HepG2 (cell line): ENCODE data around the gene MISFA. TPM values are rescaled to one million over a fixed set of nuclear protein-coding genes. Genes with fewer than 3 reads are reported as not detected.

Source experiments
- ELF1 ChIP-seq: sonication (generic); formaldehyde crosslinking; IDR thresholded peaks from 2 replicates; pipeline ENCODE4 v1.4.0; 2020; ENCODE audit warnings: missing genetic modification reagents
- EZH2 ChIP-seq: conservative IDR thresholded peaks from 2 replicates; pipeline ENCODE4 v1.6.1; 2012; ENCODE audit warnings: mild to moderate bottlenecking, low read depth, low read length, moderate library complexity
- KDM2A ChIP-seq: sonication (generic); formaldehyde crosslinking; IDR thresholded peaks from 2 replicates; pipeline ENCODE4 v1.4.0; 2020; ENCODE audit warnings: low read depth, missing genetic modification reagents, borderline replicate concordance
- SMC3 ChIP-seq: IDR thresholded peaks from 2 replicates; pipeline ENCODE4 v1.6.1; 2011; ENCODE audit warnings: low read length, improper control_type of control experiment
- SOX5 ChIP-seq: IDR thresholded peaks from 2 replicates; pipeline ENCODE4 v1.6.1; 2016; ENCODE audit warnings: borderline replicate concordance
- STAG1 ChIP-seq: sonication (generic); formaldehyde crosslinking; IDR thresholded peaks from 2 replicates; pipeline ENCODE4 v1.4.0; 2020; ENCODE audit warnings: missing genetic modification reagents
- ZNF121 ChIP-seq: sonication (generic); formaldehyde crosslinking; IDR thresholded peaks from 2 replicates; pipeline ENCODE4 v1.5.0; 2020; ENCODE audit warnings: mild to moderate bottlenecking, missing genetic modification reagents
- ZNF572 ChIP-seq: sonication (generic); formaldehyde crosslinking; IDR thresholded peaks from 2 replicates; pipeline ENCODE4 v1.5.1; 2020; ENCODE audit warnings: mild to moderate bottlenecking, missing genetic modification reagents
- ZNF678 ChIP-seq: sonication (generic); formaldehyde crosslinking; IDR thresholded peaks from 2 replicates; pipeline ENCODE4 v1.4.0; 2020; ENCODE audit warnings: mild to moderate bottlenecking, missing genetic modification reagents
- polyA plus RNA-seq, 8 experiments: library from polyadenylated mRNA; depleted of rRNA in 3 of 8; stranded (reverse) in 7 of 8; unstranded in 1 of 8; fragments of >200 nt; fragmentation: Illumina TruSeq in 4 of 8; extraction: Trizol in 4 of 8; gene quantifications; 2 replicates each; pipeline versions ENCODE4 v1.2.1 to v1.2.3, GENCODE V29; 2011 to 2016; ENCODE audit warnings: low read depth in 4 of 8, missing spikeins in 1 of 8, mixed read lengths in 1 of 8; ENCODE audit not compliant: insufficient read depth in 1 of 8
- total RNA-seq, 5 experiments: library from RNA; depleted of rRNA; stranded (reverse); fragments of >200 nt; fragmentation: Illumina TruSeq; extraction: Trizol; gene quantifications; 2 replicates each; pipeline ENCODE4 v1.2.3, GENCODE V29; 2016; ENCODE audit warnings: low read depth in 1 of 5
- TF ChIP-seq, protein P1 (sequence below): sonication (generic); formaldehyde crosslinking; IDR thresholded peaks from 2 replicates; pipeline ENCODE4 v1.5.1; 2020; ENCODE audit warnings: missing genetic modification reagents, mild to moderate bottlenecking, borderline replicate concordance

The MISFA gene
- total and polyA plus RNA-seq, 2 of the 13 experiments (the other 11 are each of a cell fraction or from before 2014, with no cell fraction given): 1.4 to 5.4 TPM

DNA sequence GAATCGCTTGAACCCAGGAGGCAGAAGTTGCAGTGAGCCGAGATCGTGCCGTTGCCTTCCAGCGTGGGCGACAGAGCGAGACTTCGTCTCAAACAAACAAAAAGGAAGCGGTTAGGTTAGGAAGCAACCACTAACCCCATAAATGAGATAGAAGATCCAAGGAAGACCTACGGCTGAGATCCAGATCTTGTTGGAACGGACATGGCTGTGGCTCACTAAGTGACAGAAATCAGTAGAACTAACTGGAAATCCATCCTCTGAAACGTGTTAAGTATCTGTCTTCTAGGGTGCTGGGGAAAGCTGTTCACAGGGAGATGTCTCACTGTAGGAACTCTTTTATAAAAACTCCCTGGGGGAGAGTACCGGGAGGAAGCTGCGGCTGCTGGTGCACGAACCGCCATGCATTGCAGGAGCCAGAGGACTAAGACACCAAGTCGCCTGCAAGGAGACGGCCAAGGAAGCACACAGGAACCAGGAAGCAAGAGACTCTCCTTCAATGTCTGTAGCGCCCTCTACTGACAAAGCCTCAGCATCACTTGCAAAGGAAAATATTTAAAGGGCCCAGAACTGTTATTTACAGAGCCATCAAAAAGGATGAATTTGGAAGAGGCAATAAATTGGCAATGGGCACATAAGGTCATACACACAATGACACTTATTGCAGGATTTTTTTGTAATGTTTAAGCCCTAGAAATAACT lies 51.4 kb downstream of the MISFA start (continued):
- TF ChIP-seq, protein P1, sequence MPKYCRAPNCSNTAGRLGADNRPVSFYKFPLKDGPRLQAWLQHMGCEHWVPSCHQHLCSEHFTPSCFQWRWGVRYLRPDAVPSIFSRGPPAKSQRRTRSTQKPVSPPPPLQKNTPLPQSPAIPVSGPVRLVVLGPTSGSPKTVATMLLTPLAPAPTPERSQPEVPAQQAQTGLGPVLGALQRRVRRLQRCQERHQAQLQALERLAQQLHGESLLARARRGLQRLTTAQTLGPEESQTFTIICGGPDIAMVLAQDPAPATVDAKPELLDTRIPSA (CRISPR knock-in tag): no peak
- TF ChIP-seq ZNF121 (CRISPR knock-in tag): no peak
- TF ChIP-seq KDM2A (CRISPR knock-in tag): no peak
- no peak for TF ChIP-seq ZNF572
- TF ChIP-seq ZNF678 (CRISPR knock-in tag): no peak
- peak; percentile 16; the same call in 1 of the 2 replicates for TF ChIP-seq ELF1 (CRISPR knock-in tag)
- TF ChIP-seq SMC3: peak; percentile 31; the same call in 1 of the 2 replicates
- peak; percentile 69 for TF ChIP-seq STAG1 (CRISPR knock-in tag)
- TF ChIP-seq EZH2: no peak
- TF ChIP-seq SOX5 (CRISPR knock-in tag): no peak
- TF ChIP-seq, all 625 proteins: peak for 5

Other genes starting within 250 kb of the MISFA start
- gene LDHA, start 205.2 kb upstream of the MISFA start, total RNA-seq (2016; rRNA removed; fragmentation: Illumina TruSeq; extraction: Trizol): 805 and 1,257 TPM in 2 replicates
- gene LDHA, start 205.2 kb upstream of the MISFA start, polyA plus RNA-seq (2011; rRNA removed): 1,112 and 1,547 TPM in 2 replicates
- not detected in 2 replicates for gene LDHC, start 187.5 kb upstream of the MISFA start, total RNA-seq (2016; rRNA removed; fragmentation: Illumina TruSeq; extraction: Trizol)
- not detected in 2 replicates for gene LDHC, start 187.5 kb upstream of the MISFA start, polyA plus RNA-seq (2011; rRNA removed)
- not detected in 2 replicates for gene LDHAL6A, start 143.9 kb upstream of the MISFA start, total RNA-seq (2016; rRNA removed; fragmentation: Illumina TruSeq; extraction: Trizol)
- not detected in 2 replicates for gene LDHAL6A, start 143.9 kb upstream of the MISFA start, polyA plus RNA-seq (2011; rRNA removed)
- gene TSG101, start 72.8 kb upstream of the MISFA start, total RNA-seq (2016; rRNA removed; fragmentation: Illumina TruSeq; extraction: Trizol): 69.3 and 96.3 TPM in 2 replicates
- 200 and 206 TPM in 2 replicates for gene TSG101, start 72.8 kb upstream of the MISFA start, polyA plus RNA-seq (2011; rRNA removed)
- gene UEVLD, start 11.1 kb upstream of the MISFA start, total RNA-seq (2016; rRNA removed; fragmentation: Illumina TruSeq; extraction: Trizol): 13.7 and 21.1 TPM in 2 replicates
- 5.4 and 5.7 TPM in 2 replicates for gene UEVLD, start 11.1 kb upstream of the MISFA start, polyA plus RNA-seq (2011; rRNA removed)
- gene SPTY2D1, start 34.6 kb downstream of the MISFA start, total RNA-seq (2016; rRNA removed; fragmentation: Illumina TruSeq; extraction: Trizol): 14.8 and 22.2 TPM in 2 replicates
- 5.4 and 6.9 TPM in 2 replicates for gene SPTY2D1, start 34.6 kb downstream of the MISFA start, polyA plus RNA-seq (2011; rRNA removed)
- gene TMEM86A, start 99.0 kb downstream of the MISFA start, total RNA-seq (2016; rRNA removed; fragmentation: Illumina TruSeq; extraction: Trizol): 0.07 TPM in 1 of 2 replicates, not detected in the other
- gene TMEM86A, start 99.0 kb downstream of the MISFA start, polyA plus RNA-seq (2011; rRNA removed): 0.03 and 0.04 TPM in 2 replicates
- not detected in 2 replicates for gene IGSF22, start 126.4 kb downstream of the MISFA start, total RNA-seq (2016; rRNA removed; fragmentation: Illumina TruSeq; extraction: Trizol)
- gene IGSF22, start 126.4 kb downstream of the MISFA start, polyA plus RNA-seq (2011; rRNA removed): not detected in 2 replicates
- not detected in 2 replicates for gene PTPN5, start 192.0 kb downstream of the MISFA start, total RNA-seq (2016; rRNA removed; fragmentation: Illumina TruSeq; extraction: Trizol)
- not detected in 2 replicates for gene PTPN5, start 192.0 kb downstream of the MISFA start, polyA plus RNA-seq (2011; rRNA removed)